HepG2 (cell line): ENCODE measurements around the gene ABCC1. TPM values are rescaled to one million over a fixed set of nuclear protein-coding genes. Genes with fewer than 3 reads are reported as not detected.

Experiments
- ATAC-seq: fragments of 200-7000 bp; cut with Tn5 transposase; 3 replicates; pipeline ENCODE4 v1.9.1; 2020; ENCODE audit warnings: mild to moderate bottlenecking, moderate library complexity
- BruUV-seq: library from RNA; stranded (reverse); fragments of 400-500 nt; replicated peaks from 2 replicates; lab custom pipeline; 2021; lab: Mats Ljungman, UMichigan
- CTCF ChIA-PET: fragments of 300-600 bp; formaldehyde crosslinking; extraction: SDS; loops from one replicate; lab custom pipeline; 2021; ENCODE audit warnings: low total read pairs, inconsistent platforms, low intra/inter-chr PET ratio; lab: Yijun Ruan, JAX
- POLR2A ChIA-PET: fragments of 350-600 bp; sonication (Branson Sonifier 250); formaldehyde crosslinking; loops from one replicate; lab custom pipeline; 2020; ENCODE audit warnings: antibody characterized with exemption, inconsistent platforms; lab: Yijun Ruan, JAX
- DNase-seq: peaks from one replicate; pipeline ENCODE4 v3.0.0-alpha.2; 2015; ENCODE audit warnings: low spot score
- FAIRE-seq: peaks from 3 replicates; lab custom pipeline; 2011; peaks lifted over from hg19 to GRCh38; lab: Jason Lieb, UNC
- H2AFZ ChIP-seq: one replicate; pipeline ENCODE4 v1.6.1; 2011; ENCODE audit warnings: low read length, inconsistent platforms
- H3K27ac ChIP-seq: fragments of 300-600 bp; 3 replicates; pipeline ENCODE4 v1.8.0; 2011; ENCODE audit warnings: mixed run types, mild to moderate bottlenecking, mixed read lengths, low read length, inconsistent platforms; ENCODE audit not compliant: insufficient read depth; ENCODE audit errors: extremely low read length
- H3K27me3 ChIP-seq, 2 experiments: fragments of 200-600 bp in 1 of 2; 2 replicates in 1 of 2; 3 replicates in 1 of 2; pipeline versions ENCODE4 v1.6.0 to v1.8.0; 2011; ENCODE audit warnings: low read length in 2 of 2, mild to moderate bottlenecking in 2 of 2, moderate library complexity in 2 of 2, inconsistent platforms in 1 of 2; ENCODE audit not compliant: insufficient read depth in 2 of 2, control insufficient read depth in 1 of 2
- H3K36me3 ChIP-seq, 2 experiments: fragments of 200-600 bp in 1 of 2; replicated peaks in 1 of 2; 2 replicates in 1 of 2; 3 replicates in 1 of 2; pipeline versions ENCODE4 v1.5.1 to v1.8.0; 2011; ENCODE audit warnings: low read length in 2 of 2, inconsistent platforms in 1 of 2; ENCODE audit not compliant: insufficient read depth in 2 of 2, control insufficient read depth in 1 of 2
- H3K4me1 ChIP-seq: 2 replicates; pipeline ENCODE4 v1.5.1; 2012; ENCODE audit warnings: low read length, inconsistent platforms; ENCODE audit not compliant: insufficient read depth
- H3K4me2 ChIP-seq: 2 replicates; pipeline ENCODE4 v1.6.0; 2011; ENCODE audit warnings: low read depth, low read length, inconsistent platforms
- H3K4me3 ChIP-seq, 3 experiments: fragments of 200-600 bp in 1 of 3; sonication (generic), shearing (Covaris generic) in 1 of 3; replicated peaks in 1 of 3; 2 replicates each; pipeline ENCODE4 v1.5.1; 2011 to 2016; ENCODE audit warnings: low read length in 3 of 3, inconsistent platforms in 2 of 3, low read depth in 2 of 3, mild to moderate bottlenecking in 2 of 3, control low read depth in 1 of 3, mixed read lengths in 1 of 3; ENCODE audit not compliant: insufficient read depth in 1 of 3
- H3K79me2 ChIP-seq: one replicate; pipeline ENCODE4 v1.6.1; 2011; ENCODE audit warnings: low read length, inconsistent platforms; ENCODE audit not compliant: insufficient read depth
- H3K9ac ChIP-seq: 2 replicates; pipeline ENCODE4 v1.6.0; 2011; ENCODE audit warnings: mild to moderate bottlenecking, low read depth, low read length, inconsistent platforms; ENCODE audit not compliant: insufficient read depth
- H3K9me3 ChIP-seq: 2 replicates; pipeline ENCODE4 v1.5.1; 2012; ENCODE audit warnings: mild to moderate bottlenecking, low read length
- H4K20me1 ChIP-seq: 2 replicates; pipeline ENCODE4 v1.6.0; 2011; ENCODE audit warnings: inconsistent platforms, mild to moderate bottlenecking, low read length, moderate library complexity; ENCODE audit not compliant: insufficient read depth
- AGO2 ChIP-seq: fragments of 200-400 bp; formaldehyde crosslinking; optimal IDR thresholded peaks from 2 replicates; pipeline ENCODE3; 2017; ENCODE audit warnings: mild to moderate bottlenecking, low read depth, low read length, moderate library complexity
- ERF ChIP-seq: IDR thresholded peaks from 2 replicates; pipeline ENCODE4 v1.6.1; 2018; ENCODE audit warnings: missing biosample characterization, missing genetic modification reagents
- POLR2A ChIP-seq, 2 experiments: IDR thresholded peaks; 2 replicates each; pipeline ENCODE4 v1.6.1; 2011; ENCODE audit warnings: low read depth in 2 of 2, low read length in 2 of 2, mild to moderate bottlenecking in 1 of 2, moderate library complexity in 1 of 2; ENCODE audit not compliant: insufficient read depth in 1 of 2
- POLR2AphosphoS5 ChIP-seq: IDR thresholded peaks from 2 replicates; pipeline ENCODE4 v1.6.1; 2012; ENCODE audit warnings: low read depth, low read length
- RBM22 ChIP-seq: fragments of 200-400 bp; formaldehyde crosslinking; optimal IDR thresholded peaks from 2 replicates; pipeline ENCODE3; 2017; ENCODE audit warnings: mild to moderate bottlenecking, low read length, moderate library complexity
- ZNF225 ChIP-seq: sonication (generic); formaldehyde crosslinking; IDR thresholded peaks from 2 replicates; pipeline ENCODE4 v1.4.0; 2020; ENCODE audit warnings: mild to moderate bottlenecking, missing genetic modification reagents
- ZNF264 ChIP-seq: sonication (generic); formaldehyde crosslinking; IDR thresholded peaks from 2 replicates; pipeline ENCODE4 v1.4.0; 2020; ENCODE audit warnings: missing genetic modification reagents
- ZNF333 ChIP-seq: sonication (generic); formaldehyde crosslinking; IDR thresholded peaks from 2 replicates; pipeline ENCODE4 v1.4.0; 2020; ENCODE audit warnings: mild to moderate bottlenecking, missing genetic modification reagents, borderline replicate concordance
- ZNF788 ChIP-seq: sonication (generic); formaldehyde crosslinking; IDR thresholded peaks from 2 replicates; pipeline ENCODE4 v1.5.0; 2020; ENCODE audit warnings: mild to moderate bottlenecking, missing genetic modification reagents, borderline replicate concordance
- WGBS: methylation state at CpG from one replicate; pipeline ENCODE4 v1.1.6; 2017; ENCODE audit warnings: low lambda C conversion rate; 5-methylcytosine and 5-hydroxymethylcytosine counted together
- in situ Hi-C: cut with HindIII; loops from 2 replicates; pipeline ENCODE4 v1.10.0; 2017; ENCODE audit warnings: low pct_unique_long_range_greater_than_20kb; ENCODE audit not compliant: extremely low pct_ligation_motif_present
- intact Hi-C: fragments of 100-400 bp; cut with micrococcal nuclease; formaldehyde crosslinking; loops from one replicate; pipeline ENCODE4 v1.10.0; 2022; ENCODE audit not compliant: unreplicated experiment
- polyA plus RNA-seq, 8 experiments: library from polyadenylated mRNA; depleted of rRNA in 3 of 8; stranded (reverse) in 7 of 8; unstranded in 1 of 8; fragments of >200 nt; fragmentation: Illumina TruSeq in 4 of 8; extraction: Trizol in 4 of 8; gene quantifications; 2 replicates each; pipeline versions ENCODE4 v1.2.1 to v1.2.3, GENCODE V29; 2011 to 2016; ENCODE audit warnings: low read depth in 4 of 8, missing spikeins in 1 of 8, mixed read lengths in 1 of 8; ENCODE audit not compliant: insufficient read depth in 1 of 8
- total RNA-seq, 5 experiments: library from RNA; depleted of rRNA; stranded (reverse); fragments of >200 nt; fragmentation: Illumina TruSeq; extraction: Trizol; gene quantifications; 2 replicates each; pipeline ENCODE4 v1.2.3, GENCODE V29; 2016; ENCODE audit warnings: low read depth in 1 of 5
- TF ChIP-seq, protein P1 (sequence below): sonication (generic); formaldehyde crosslinking; IDR thresholded peaks from 2 replicates; pipeline ENCODE4 v1.5.1; 2020; ENCODE audit warnings: mild to moderate bottlenecking, missing genetic modification reagents, moderate library complexity
- TF ChIP-seq, protein P2 (sequence below): sonication (generic); formaldehyde crosslinking; conservative IDR thresholded peaks from 2 replicates; pipeline ENCODE4 v1.8.1; 2023; ENCODE audit warnings: missing genetic modification reagents
- TF ChIP-seq, protein P3 (sequence below): fragments of 450-650 bp; IDR thresholded peaks from 2 replicates; pipeline ENCODE4 v1.6.1; 2016
- TF ChIP-seq, protein P4 (sequence below): sonication (generic); formaldehyde crosslinking; IDR thresholded peaks from 2 replicates; pipeline ENCODE4 v1.8.1; 2023; ENCODE audit warnings: mild to moderate bottlenecking, missing genetic modification reagents

Gene ABCC1
- total and polyA plus RNA-seq, 2 of the 13 experiments (the other 11 are each of a cell fraction or from before 2014, with no cell fraction given): 13.0 to 30.6 TPM

DNA sequence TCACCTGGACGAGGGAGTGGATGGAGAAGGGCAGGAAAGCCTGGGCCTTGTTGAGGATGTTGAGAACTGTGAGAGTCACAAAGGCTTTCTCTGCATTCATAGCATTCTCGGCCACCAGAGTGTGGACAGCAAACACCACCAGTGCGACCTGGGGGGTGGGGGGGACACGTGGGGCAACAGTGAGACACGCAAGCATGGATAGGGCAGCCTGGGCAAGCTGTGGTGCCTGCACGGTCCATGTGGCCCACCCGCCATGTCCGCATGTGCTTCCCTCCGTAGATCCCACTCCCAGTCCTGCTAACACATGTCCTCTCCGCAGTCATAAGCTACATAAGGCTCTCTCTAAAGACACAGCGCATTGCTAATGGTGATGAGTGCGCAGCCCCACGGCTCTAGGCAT lies 239.4 kb downstream of the ABCC1 start:
- intact Hi-C loops (loop anchor here (5.0 kb wide), 1 partner anchor 422 kb away; no protein-coding TSS in a partner anchor), in situ Hi-C loops (no loop called here)
- ATAC-seq (no peak; the same call in 2 of the 3 replicates), FAIRE-seq (no peak), DNase-seq (no peak)
- Histone ChIP-seq H3K27me3 (no peaks in the 10 kb centered on the region), H4K20me1 (0 out of 2 replicates have a peak, but pooled peaks cover 7% of the 10 kb centered on the region), H3K79me2 (no peaks in the 10 kb centered on the region), H3K9me3 (no peaks in the 10 kb centered on the region), H3K4me2 (no peak overlapping the region), H3K4me3 (no peak overlapping the region), H3K4me1 (no peaks in the 10 kb centered on the region), H3K9ac (no peak overlapping the region), H2AFZ (no peak overlapping the region), H3K27ac (no peak overlapping the region), H3K36me3 (peaks cover 59 to 79% of the 10 kb centered on the region in 2 experiments)
- POLR2A ChIA-PET: no interaction called here
- TF ChIP-seq RBM22 (peak; percentile 82), POLR2A (IDR thresholded peaks at IDR 0.05; ENCODE audit: insufficient read depth in 1 of 2, low read depth in 2 of 2, low read length in 2 of 2) (peak in 1 of 2 experiments; percentile 41; a peak in 1 of 4 replicates), ZNF333 (no peak), POLR2AphosphoS5 (peak; percentile 38; the same call in 1 of the 2 replicates), ERF (no peak), ZNF225 (CRISPR knock-in tag) (no peak), AGO2 (peak; percentile 69), ZNF264 (CRISPR knock-in tag) (no peak), ZNF788 (CRISPR knock-in tag) (0 out of 2 replicates have a peak, but pooled peaks have one; percentile 22)
- TF ChIP-seq, protein P1, sequence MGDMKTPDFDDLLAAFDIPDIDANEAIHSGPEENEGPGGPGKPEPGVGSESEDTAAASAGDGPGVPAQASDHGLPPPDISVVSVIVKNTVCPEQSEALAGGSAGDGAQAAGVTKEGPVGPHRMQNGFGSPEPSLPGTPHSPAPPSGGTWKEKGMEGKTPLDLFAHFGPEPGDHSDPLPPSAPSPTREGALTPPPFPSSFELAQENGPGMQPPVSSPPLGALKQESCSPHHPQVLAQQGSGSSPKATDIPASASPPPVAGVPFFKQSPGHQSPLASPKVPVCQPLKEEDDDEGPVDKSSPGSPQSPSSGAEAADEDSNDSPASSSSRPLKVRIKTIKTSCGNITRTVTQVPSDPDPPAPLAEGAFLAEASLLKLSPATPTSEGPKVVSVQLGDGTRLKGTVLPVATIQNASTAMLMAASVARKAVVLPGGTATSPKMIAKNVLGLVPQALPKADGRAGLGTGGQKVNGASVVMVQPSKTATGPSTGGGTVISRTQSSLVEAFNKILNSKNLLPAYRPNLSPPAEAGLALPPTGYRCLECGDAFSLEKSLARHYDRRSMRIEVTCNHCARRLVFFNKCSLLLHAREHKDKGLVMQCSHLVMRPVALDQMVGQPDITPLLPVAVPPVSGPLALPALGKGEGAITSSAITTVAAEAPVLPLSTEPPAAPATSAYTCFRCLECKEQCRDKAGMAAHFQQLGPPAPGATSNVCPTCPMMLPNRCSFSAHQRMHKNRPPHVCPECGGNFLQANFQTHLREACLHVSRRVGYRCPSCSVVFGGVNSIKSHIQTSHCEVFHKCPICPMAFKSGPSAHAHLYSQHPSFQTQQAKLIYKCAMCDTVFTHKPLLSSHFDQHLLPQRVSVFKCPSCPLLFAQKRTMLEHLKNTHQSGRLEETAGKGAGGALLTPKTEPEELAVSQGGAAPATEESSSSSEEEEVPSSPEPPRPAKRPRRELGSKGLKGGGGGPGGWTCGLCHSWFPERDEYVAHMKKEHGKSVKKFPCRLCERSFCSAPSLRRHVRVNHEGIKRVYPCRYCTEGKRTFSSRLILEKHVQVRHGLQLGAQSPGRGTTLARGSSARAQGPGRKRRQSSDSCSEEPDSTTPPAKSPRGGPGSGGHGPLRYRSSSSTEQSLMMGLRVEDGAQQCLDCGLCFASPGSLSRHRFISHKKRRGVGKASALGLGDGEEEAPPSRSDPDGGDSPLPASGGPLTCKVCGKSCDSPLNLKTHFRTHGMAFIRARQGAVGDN (CRISPR knock-in tag): peak; percentile 32
- TF ChIP-seq, protein P2, sequence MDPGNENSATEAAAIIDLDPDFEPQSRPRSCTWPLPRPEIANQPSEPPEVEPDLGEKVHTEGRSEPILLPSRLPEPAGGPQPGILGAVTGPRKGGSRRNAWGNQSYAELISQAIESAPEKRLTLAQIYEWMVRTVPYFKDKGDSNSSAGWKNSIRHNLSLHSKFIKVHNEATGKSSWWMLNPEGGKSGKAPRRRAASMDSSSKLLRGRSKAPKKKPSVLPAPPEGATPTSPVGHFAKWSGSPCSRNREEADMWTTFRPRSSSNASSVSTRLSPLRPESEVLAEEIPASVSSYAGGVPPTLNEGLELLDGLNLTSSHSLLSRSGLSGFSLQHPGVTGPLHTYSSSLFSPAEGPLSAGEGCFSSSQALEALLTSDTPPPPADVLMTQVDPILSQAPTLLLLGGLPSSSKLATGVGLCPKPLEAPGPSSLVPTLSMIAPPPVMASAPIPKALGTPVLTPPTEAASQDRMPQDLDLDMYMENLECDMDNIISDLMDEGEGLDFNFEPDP (CRISPR knock-in tag): 0 out of 2 replicates have a peak, but pooled peaks have one; percentile 36
- TF ChIP-seq, protein P3, sequence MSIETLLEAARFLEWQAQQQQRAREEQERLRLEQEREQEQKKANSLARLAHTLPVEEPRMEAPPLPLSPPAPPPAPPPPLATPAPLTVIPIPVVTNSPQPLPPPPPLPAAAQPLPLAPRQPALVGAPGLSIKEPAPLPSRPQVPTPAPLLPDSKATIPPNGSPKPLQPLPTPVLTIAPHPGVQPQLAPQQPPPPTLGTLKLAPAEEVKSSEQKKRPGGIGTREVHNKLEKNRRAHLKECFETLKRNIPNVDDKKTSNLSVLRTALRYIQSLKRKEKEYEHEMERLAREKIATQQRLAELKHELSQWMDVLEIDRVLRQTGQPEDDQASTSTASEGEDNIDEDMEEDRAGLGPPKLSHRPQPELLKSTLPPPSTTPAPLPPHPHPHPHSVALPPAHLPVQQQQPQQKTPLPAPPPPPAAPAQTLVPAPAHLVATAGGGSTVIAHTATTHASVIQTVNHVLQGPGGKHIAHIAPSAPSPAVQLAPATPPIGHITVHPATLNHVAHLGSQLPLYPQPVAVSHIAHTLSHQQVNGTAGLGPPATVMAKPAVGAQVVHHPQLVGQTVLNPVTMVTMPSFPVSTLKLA: peak; percentile 73
- TF ChIP-seq, protein P4, sequence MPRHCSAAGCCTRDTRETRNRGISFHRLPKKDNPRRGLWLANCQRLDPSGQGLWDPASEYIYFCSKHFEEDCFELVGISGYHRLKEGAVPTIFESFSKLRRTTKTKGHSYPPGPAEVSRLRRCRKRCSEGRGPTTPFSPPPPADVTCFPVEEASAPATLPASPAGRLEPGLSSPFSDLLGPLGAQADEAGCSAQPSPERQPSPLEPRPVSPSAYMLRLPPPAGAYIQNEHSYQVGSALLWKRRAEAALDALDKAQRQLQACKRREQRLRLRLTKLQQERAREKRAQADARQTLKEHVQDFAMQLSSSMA (CRISPR knock-in tag): 0 out of 2 replicates have a peak, but pooled peaks have one; percentile 3
- CTCF ChIA-PET: no interaction called here
- no TSS peak for BruUV-seq
- 98% methylated on average over 13 of the region's 13 CpGs for WGBS
